GM21526 (cell line): Measurements from ENCODE around the gene PLSCR4.
A peak's percentile ranks its signal among the peaks of the same experiment; 100 is the strongest.
"Not testable (repeated sequence)": the region's sequence is repeated elsewhere in the genome, so short reads cannot be mapped to it uniquely, and the experiment has no call there.

ENCODE experiments used
- ATAC-seq: cut with Tn5 transposase; IDR thresholded peaks from one replicate; pipeline ENCODE4 v1.9.1; 2021; ENCODE audit warnings: moderate library complexity; ENCODE audit not compliant: unreplicated experiment, low FRiP score

Gene PLSCR4, protein sequence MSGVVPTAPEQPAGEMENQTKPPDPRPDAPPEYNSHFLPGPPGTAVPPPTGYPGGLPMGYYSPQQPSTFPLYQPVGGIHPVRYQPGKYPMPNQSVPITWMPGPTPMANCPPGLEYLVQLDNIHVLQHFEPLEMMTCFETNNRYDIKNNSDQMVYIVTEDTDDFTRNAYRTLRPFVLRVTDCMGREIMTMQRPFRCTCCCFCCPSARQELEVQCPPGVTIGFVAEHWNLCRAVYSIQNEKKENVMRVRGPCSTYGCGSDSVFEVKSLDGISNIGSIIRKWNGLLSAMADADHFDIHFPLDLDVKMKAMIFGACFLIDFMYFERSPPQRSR

DNA sequence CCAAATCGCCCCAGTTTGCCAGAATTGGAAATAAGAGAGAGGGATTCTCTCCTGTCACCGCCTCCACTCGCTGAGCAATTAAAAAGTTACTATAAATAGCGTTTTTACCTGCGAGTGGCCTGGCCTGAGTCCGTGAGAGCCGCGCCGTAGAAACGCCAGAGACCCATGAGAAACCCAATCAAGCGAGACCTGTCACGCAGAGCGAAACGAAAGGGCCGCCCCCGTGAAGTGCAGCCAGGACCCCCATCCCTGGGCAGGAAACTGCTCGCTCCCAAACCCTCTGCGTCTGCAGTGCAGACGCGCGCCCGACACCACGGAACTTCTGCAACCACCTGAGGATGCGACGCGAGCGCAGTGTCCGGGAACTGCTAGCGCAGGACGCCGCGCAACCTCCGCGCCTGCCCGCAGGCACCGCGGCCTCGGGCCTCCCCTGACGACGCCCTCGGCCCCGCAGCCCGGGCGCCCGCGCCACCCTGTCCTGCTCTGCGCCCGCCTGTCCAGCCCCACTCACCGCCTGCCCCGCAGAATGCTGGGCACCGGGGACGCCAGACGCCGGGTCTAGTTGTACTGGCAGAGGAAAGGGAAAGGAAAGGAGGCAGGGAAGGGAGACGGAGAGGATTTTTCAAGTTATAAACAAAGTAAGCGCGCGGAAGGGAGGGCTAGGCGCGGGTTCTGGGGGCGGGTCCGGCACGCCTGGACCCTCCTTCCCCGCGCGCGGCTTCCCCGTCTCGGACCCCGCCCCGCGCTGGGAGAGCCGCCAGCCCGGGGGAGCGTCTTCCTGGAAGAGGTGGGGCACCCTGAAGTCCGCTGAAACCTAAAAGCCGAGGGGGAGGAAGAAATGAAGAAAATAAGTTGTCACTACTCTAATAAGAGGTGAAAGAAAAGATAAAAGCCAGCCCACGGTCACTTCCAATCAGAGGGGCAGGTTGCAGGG, at the start of gene PLSCR4:
Gene PLSCR4, minus strand, starts transcription at position 657 of the 934 bp plus-strand sequence. CDS start 29,034 bp downstream, outside the sequence.
- peak; percentile 74 for ATAC-seq

- ATAC-seq = not testable (repeated sequence)
These were observed 42.5 kb upstream of the PLSCR4 start for GRCh38 chr3:146293401-146293800.

DNA sequence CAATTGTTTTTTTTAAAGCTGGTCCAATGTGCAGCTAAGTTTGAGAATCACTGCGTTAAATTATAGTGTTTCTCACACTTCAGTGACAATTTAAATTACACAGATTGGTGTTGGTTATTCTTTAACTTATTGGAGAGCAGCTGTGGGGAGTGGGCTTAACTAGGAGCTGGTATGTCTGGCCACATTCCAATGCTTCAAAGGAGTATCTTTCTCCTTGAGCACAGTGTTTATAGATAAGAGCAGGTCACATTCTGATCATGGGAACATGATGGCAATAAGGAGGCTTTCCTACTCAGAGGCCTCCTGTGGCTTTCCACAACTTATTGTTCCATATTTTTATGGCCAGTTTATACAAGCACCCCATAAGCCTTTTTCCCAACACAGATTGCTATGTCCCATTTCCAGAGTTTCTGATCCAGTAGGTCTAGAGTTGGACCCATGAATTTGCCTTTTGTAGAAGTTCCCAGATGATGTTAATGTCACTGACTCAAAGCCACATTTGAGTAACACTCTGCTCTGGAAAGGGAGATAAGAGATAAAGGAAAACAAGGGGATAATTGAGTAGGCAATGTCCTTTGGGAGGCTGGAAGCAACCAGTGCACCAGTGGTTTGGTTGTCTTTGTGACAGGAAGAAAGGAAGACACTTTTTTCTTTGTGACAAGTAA, 33.0 kb upstream of the PLSCR4 start:
- no peak for ATAC-seq

- ATAC-seq = no peak
These were observed 30.0 kb upstream of the PLSCR4 start for GRCh38 chr3:146280864-146281263.

DNA sequence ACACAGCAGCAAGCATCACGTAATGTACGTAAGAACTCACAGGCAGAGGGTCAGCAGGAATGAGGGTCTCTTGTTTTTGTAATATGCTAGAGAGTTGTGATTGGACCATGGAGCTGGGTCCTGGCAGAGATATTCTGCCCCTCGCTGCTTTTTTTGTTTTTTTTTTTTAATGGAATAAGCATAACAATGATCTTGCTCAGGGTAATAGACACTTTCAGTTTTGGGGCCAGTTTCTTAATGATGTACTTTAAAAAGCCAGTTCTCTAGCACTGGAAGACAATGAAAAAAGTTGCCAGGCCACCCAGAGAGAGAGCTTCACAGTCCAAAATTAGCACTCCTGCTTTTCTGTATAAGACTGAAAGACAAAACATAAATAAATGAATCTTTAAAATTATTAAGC, 29.0 kb upstream of the PLSCR4 start:
- no peak for ATAC-seq

DNA sequence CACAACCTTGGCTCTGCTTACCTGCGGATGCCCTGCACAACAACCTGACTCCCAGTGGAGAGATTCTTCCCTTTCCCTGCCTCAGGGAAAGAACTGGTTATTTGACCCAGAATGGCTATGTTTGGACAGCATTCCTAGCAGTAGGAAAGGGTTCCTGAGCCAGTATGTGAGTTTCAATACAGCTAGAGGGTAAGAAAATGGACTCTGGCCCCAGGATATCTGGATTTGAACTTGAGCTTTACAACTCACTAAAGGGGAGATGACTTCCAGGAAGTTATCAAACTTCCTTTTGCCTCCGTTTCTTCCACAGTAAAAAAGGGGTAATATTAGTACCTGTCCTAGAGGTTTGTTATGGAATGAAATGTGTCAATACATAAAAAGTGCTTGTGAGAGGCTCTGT, 28.1 kb upstream of the PLSCR4 start:
- no peak for ATAC-seq

DNA sequence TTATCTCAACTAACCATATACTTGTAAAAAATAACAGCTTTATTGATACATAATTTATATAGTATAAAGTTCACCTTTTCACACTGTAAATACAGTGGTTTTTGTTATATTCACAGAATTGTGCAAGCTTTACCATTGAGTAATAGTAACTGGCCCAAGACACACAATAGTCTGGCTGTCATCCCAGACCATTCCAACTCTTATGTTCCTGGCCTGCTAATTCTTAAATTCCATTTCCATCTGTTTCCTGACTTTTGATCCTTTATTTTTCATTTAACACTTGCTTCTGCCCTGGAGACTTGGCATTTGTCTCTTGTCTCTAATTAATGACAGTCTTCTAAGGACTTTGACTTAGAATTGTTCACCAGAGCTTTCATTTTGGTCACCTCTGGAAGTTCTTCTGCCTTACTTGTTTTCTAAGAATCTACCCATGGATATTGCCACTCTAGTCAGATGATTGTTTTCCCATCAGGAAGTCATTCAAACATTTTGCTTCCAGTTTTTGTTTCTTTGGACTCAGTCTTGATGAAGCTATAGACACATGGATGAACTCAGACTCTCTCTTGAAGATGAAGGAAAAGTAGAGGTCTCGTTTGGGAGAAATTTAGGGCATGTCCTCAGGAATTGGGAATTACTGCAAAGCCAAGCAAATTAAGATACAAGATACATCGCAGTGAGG, 27.2 kb upstream of the PLSCR4 start:
- no peak for ATAC-seq

DNA sequence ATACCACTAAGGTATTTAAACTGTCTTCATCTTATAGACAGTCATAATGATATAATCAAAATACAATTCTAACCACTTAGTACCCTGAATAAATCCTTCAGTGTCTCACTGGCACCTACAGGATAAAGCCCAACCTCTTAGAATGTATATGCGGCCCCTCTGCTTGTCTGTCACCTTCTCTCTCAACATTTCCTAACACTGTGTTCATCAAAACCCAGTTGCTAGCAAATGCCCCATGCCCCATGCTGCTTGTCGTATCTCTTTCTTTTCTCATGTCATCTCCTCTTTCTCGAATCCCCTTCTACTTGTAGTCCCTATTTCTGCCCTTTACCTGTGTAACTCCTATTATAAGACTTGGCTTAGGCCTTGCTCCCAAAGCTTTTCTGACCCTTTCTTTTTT, 24.6 kb upstream of the PLSCR4 start:
- no peak for ATAC-seq

DNA sequence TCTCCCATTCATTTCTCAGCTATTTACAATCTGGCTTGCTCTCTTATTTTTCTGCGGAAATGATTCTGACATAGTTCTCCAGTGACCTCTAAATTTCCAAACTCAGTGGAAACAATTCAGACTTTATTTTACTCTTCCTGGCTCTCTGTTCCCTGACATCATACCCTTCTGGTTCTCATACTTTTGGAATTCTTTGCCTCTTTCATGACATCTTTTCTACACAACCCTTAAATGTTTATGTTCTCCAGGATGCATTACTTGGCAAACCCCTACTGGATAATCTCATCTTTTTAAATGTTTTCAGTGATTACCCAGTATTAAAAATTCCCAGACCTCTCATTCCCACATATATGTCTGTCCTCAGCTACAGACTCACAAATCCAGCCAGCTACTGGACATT, 23.9 kb upstream of the PLSCR4 start:
- no peak for ATAC-seq

DNA sequence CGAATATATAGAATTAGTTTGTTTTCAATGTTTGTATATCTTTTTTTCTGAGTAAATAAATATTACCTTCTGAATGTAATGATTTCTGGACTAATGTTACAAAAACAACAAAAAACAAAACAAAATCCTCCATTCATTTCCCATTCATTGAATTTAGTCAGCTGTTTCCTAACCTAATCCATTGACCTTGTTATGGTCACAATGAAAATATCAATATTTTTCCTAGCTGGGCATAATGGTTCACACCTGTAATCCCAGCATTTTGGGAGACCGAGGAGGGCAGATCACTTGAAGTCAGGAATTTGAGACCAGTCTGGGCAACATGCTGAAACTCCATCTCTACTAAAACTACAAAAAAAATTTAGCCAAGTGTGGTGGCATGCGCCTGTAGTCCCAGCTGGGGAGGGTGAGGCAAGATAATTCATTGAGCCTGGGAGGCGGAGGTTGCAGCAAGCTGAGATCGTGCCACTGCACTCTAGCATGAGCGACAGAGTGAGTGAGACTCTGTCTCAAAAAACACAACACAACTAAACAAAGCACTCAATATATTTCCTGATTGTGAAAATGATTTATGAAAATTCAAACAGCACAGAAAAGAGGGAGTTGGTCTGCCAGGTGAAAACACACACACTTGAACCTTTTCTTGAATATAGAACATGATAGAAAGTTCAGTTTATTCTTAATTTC, 23.0 kb upstream of the PLSCR4 start:
- ATAC-seq = no peak

DNA sequence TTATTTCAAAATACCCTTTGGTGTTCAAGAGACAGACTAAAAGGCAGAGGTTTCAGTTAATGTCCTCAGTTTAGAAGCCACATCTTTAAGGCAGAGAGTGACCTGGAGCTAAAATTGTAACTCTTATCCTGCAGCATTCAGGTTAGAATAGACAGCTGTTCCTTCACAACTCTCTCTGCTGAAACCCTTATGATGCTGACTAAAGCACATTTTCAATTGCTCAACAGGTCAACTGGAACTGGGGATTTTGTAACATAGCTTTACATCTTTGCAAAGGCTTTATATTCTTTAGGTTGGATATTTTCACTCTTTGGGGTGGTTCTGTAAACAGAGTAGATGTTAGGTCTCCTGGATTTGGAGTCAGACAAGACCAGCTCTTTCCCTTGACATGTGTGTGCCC, 20.3 kb upstream of the PLSCR4 start:
- ATAC-seq = no peak

- no peak for ATAC-seq
These were observed 18.4 kb upstream of the PLSCR4 start for GRCh38 chr3:146269271-146269670.

GRCh38 chr3:146268535-146269219, 17.8 kb upstream of the PLSCR4 start:
- ATAC-seq = no peak

DNA sequence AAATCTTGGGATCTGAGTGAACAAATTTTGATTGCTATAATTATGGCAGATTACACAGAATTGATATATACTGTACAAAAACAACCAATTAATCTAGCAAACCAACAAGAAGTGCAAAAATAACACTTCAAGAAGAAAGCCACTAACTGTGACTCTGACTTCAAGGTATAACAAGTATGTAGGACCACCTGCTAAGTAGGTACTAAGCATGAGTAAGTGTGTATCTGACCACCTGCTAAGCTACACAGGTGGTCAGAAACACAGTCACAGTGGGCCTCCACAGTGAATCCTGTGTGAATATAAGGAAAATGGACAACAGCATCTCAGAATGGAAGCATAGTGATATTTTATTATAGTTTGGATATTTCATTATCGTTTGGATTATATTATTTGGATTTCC, 14.8 kb upstream of the PLSCR4 start:
- no peak for ATAC-seq

GRCh38 chr3:146262371-146263110, 11.6 kb upstream of the PLSCR4 start:
- no peak for ATAC-seq

- ATAC-seq = no peak
These were observed 9.1 kb upstream of the PLSCR4 start for GRCh38 chr3:146259880-146260589.

- ATAC-seq = no peak
These were observed 6.1 kb upstream of the PLSCR4 start for GRCh38 chr3:146256851-146257486.

DNA sequence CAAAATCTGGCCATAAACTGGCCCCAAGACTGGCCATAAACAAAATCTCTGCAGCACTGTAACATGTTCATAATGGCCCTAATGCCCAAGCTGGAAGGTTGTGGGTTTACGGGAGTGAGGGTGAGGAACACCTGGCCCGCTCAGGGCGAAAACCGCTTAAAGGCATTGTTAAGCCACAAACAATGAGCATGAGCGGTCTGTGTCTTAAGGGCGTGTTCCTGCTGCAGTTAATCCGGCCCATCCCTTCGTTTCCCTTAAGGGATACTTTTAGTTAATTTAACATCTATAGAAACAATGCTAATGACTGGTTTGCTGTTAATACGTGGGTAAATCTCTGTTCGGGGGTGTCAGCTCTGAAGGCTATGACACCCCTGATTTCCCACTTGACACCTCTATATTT, 1.5 kb upstream of the PLSCR4 start:
- ATAC-seq = not testable (repeated sequence)
